SW 1271 (cell line): ENCODE results near the gene PARD3.
"Not testable (repeated sequence)": the region's sequence is repeated elsewhere in the genome, so short reads cannot be mapped to it uniquely, and the experiment has no call there.

Experiments
- DNase-seq, 2 experiments: peaks; one replicate each; lab custom pipeline; 2025; lab: John Stamatoyannopoulos, UW

PARD3 gene

GRCh38 chr10:34464591-34464990 lies 350.5 kb downstream of the PARD3 start:
- DNase-seq: no peak

GRCh38 chr10:34464000-34464399 lies 351.1 kb downstream of the PARD3 start:
- DNase-seq: no peak

GRCh38 chr10:34462993-34463392 lies 352.1 kb downstream of the PARD3 start:
- DNase-seq: no peak

- DNase-seq: no peak
Observed at GRCh38 chr10:34462056-34462455, 353.0 kb downstream of the PARD3 start.

GRCh38 chr10:34454590-34455261 lies 360.4 kb downstream of the PARD3 start:
- DNase-seq: no peak

- no peak for DNase-seq
Observed at GRCh38 chr10:34449836-34450235, 365.3 kb downstream of the PARD3 start.

- no peak for DNase-seq
Observed at GRCh38 chr10:34446049-34446448, 369.0 kb downstream of the PARD3 start.

GRCh38 chr10:34444223-34445183 lies 370.6 kb downstream of the PARD3 start:
- no peak for DNase-seq

- not testable (repeated sequence) for DNase-seq
Observed at GRCh38 chr10:34439386-34439785, 375.7 kb downstream of the PARD3 start.

GRCh38 chr10:34438741-34439140 lies 376.4 kb downstream of the PARD3 start:
- no peak for DNase-seq

GRCh38 chr10:34437906-34438305 lies 377.2 kb downstream of the PARD3 start:
- DNase-seq: no peak

- DNase-seq: no peak
Observed at GRCh38 chr10:34434119-34434594, 380.9 kb downstream of the PARD3 start.

GRCh38 chr10:34433241-34434076 lies 381.6 kb downstream of the PARD3 start:
- no peak for DNase-seq

- no peak for DNase-seq
Observed at GRCh38 chr10:34432589-34432988, 382.5 kb downstream of the PARD3 start.

- DNase-seq: no peak
Observed at GRCh38 chr10:34430685-34431084, 384.4 kb downstream of the PARD3 start.

- no peak for DNase-seq
Observed at GRCh38 chr10:34428501-34428900, 386.6 kb downstream of the PARD3 start.

- no peak for DNase-seq
Observed at GRCh38 chr10:34427911-34428216, 387.2 kb downstream of the PARD3 start.

GRCh38 chr10:34427158-34427910 lies 387.8 kb downstream of the PARD3 start:
- DNase-seq: not testable (repeated sequence)

- not testable (repeated sequence) for DNase-seq
Observed at GRCh38 chr10:34426538-34427157, 388.4 kb downstream of the PARD3 start.

GRCh38 chr10:34426041-34426440 lies 389.1 kb downstream of the PARD3 start:
- no peak for DNase-seq
